Natural killer cell (primary cell): ENCODE measurements around the gene SCD5. TPM values are rescaled to one million over a fixed set of nuclear protein-coding genes. Genes with fewer than 3 reads are reported as not detected.

Experiments
- ATAC-seq, 3 donors: fragments of 150-1000 bp in 2 of 3; fragments of 200-7000 bp in 1 of 3; cut with Tn5 transposase; 1 replicate in 1 of 3; 2 replicates in 2 of 3; pipeline ENCODE4 v1.10.0; 2021; ENCODE audit warnings: mild to moderate bottlenecking in 2 of 3, moderate library complexity in 2 of 3
- DNase-seq, 2 donors: peaks; one replicate each; pipeline versions ENCODE4 v3.0.0 to v3.0.0-alpha.2; 2013 to 2021; ENCODE audit warnings: mixed read lengths in 1 of 2
- H3K27ac ChIP-seq: one replicate; pipeline ENCODE4 v1.5.1; 2013; ENCODE audit warnings: mild to moderate bottlenecking, low read length
- H3K27me3 ChIP-seq: one replicate; pipeline ENCODE4 v1.6.1; 2013; ENCODE audit warnings: low read length; ENCODE audit not compliant: control insufficient read depth, insufficient read depth
- H3K36me3 ChIP-seq: one replicate; pipeline ENCODE4 v1.6.1; 2013; ENCODE audit warnings: low read length; ENCODE audit not compliant: control insufficient read depth, insufficient read depth
- H3K4me1 ChIP-seq: one replicate; pipeline ENCODE4 v1.6.1; 2013; ENCODE audit warnings: low read length; ENCODE audit not compliant: control insufficient read depth, insufficient read depth
- H3K4me3 ChIP-seq: one replicate; pipeline ENCODE4 v1.5.1; 2013; ENCODE audit warnings: low read length
- H3K9me3 ChIP-seq: one replicate; pipeline ENCODE4 v1.6.1; 2013; ENCODE audit warnings: low read length; ENCODE audit not compliant: control insufficient read depth, insufficient read depth
- H3K27ac Mint-ChIP-seq, 2 donors: one replicate each; pipeline ENCODE4 v1.8.0; 2022; ENCODE audit warnings: mild to moderate bottlenecking in 2 of 2, mixed read lengths in 2 of 2, moderate library complexity in 1 of 2
- H3K27me3 Mint-ChIP-seq, 2 donors: one replicate each; pipeline ENCODE4 v1.8.0; 2022; ENCODE audit warnings: low read depth in 2 of 2, mixed read lengths in 2 of 2
- H3K36me3 Mint-ChIP-seq: one replicate; pipeline ENCODE4 v1.8.0; 2022; ENCODE audit warnings: mixed read lengths
- H3K4me1 Mint-ChIP-seq, 2 donors: one replicate each; pipeline ENCODE4 v1.8.0; 2022; ENCODE audit warnings: mixed read lengths in 2 of 2
- H3K4me3 Mint-ChIP-seq: one replicate; pipeline ENCODE4 v1.8.0; 2022; ENCODE audit warnings: mild to moderate bottlenecking, moderate library complexity, mixed read lengths
- H3K9me3 Mint-ChIP-seq, 2 donors: one replicate each; pipeline ENCODE4 v1.8.0; 2022; ENCODE audit warnings: mixed read lengths in 2 of 2
- CTCF ChIP-seq: fragments of 200-600 bp; IDR thresholded peaks from one replicate; pipeline ENCODE4 v1.8.0; 2022; ENCODE audit warnings: antibody characterized with exemption
- WGBS: methylation state at CpG from one replicate; pipeline ENCODE4 v1.1.7; 2013; ENCODE audit warnings: missing lambda C conversion rate; ENCODE audit not compliant: insufficient coverage; 5-methylcytosine and 5-hydroxymethylcytosine counted together
- intact Hi-C: fragments of 100-400 bp; cut with micrococcal nuclease; formaldehyde crosslinking; loops from one replicate; pipeline ENCODE4 v1.14.2; 2022
- total RNA-seq, 4 donors: library from RNA; stranded (reverse); fragments of 120-200 nt in 1 of 4; gene quantifications; one replicate each; pipeline versions ENCODE4 v1.2.3 to v1.2.4, GENCODE V29; 2013 to 2022

Gene SCD5
- total RNA-seq, 3 donors from 2014 or later (not counting 1 experiment from before 2014, with no cell fraction given), result 8.9 to 11.6 (median 9.0) TPM

GRCh38 chr4:82753238-82753637 lies 45.4 kb downstream of the SCD5 start:
- no peaks in the 10 kb centered on the region for H3K9me3 ChIP-seq
- H3K27ac Mint-ChIP-seq, result no peak overlapping the region
- intact Hi-C loops, result no loop called here
- no peaks in the 10 kb centered on the region for H3K36me3 Mint-ChIP-seq
- TF ChIP-seq CTCF, result no peak
- H3K4me3 Mint-ChIP-seq, result no peak overlapping the region
- peaks cover 6 to 31% of the 10 kb centered on the region in 2 donors for H3K4me1 Mint-ChIP-seq
- no peak for DNase-seq
- no peaks in the 10 kb centered on the region for H3K4me1 ChIP-seq
- H3K27ac ChIP-seq, result no peak overlapping the region
- ATAC-seq, result no peak
- no peaks in the 10 kb centered on the region for H3K9me3 Mint-ChIP-seq
- H3K27me3 Mint-ChIP-seq, result no peaks in the 10 kb centered on the region
- no peaks in the 10 kb centered on the region for H3K36me3 ChIP-seq
- 84% methylated on average over 4 of the region's 4 CpGs for WGBS
- no peak overlapping the region for H3K4me3 ChIP-seq
- H3K27me3 ChIP-seq, result no peaks in the 10 kb centered on the region

- peaks cover 6 to 21% of the 10 kb centered on the region in 2 donors for H3K4me1 Mint-ChIP-seq
- Histone ChIP-seq H3K27ac (no peak overlapping the region), H3K4me1 (no peaks in the 10 kb centered on the region), H3K36me3 (no peaks in the 10 kb centered on the region), H3K27me3 (no peaks in the 10 kb centered on the region), H3K4me3 (no peak overlapping the region), H3K9me3 (no peaks in the 10 kb centered on the region)
- no peaks in the 10 kb centered on the region for H3K9me3 Mint-ChIP-seq
- H3K27me3 Mint-ChIP-seq, result no peaks in the 10 kb centered on the region
- H3K4me3 Mint-ChIP-seq, result no peak overlapping the region
- H3K27ac Mint-ChIP-seq, result no peak overlapping the region
- DNase-seq (no peak), ATAC-seq (no peak)
- no peaks in the 10 kb centered on the region for H3K36me3 Mint-ChIP-seq
- 94% methylated on average over 6 of the region's 6 CpGs for WGBS
- no peak for TF ChIP-seq CTCF
- intact Hi-C loops, result no loop called here
Observed at GRCh38 chr4:82748810-82749470, 49.7 kb downstream of the SCD5 start.

DNA sequence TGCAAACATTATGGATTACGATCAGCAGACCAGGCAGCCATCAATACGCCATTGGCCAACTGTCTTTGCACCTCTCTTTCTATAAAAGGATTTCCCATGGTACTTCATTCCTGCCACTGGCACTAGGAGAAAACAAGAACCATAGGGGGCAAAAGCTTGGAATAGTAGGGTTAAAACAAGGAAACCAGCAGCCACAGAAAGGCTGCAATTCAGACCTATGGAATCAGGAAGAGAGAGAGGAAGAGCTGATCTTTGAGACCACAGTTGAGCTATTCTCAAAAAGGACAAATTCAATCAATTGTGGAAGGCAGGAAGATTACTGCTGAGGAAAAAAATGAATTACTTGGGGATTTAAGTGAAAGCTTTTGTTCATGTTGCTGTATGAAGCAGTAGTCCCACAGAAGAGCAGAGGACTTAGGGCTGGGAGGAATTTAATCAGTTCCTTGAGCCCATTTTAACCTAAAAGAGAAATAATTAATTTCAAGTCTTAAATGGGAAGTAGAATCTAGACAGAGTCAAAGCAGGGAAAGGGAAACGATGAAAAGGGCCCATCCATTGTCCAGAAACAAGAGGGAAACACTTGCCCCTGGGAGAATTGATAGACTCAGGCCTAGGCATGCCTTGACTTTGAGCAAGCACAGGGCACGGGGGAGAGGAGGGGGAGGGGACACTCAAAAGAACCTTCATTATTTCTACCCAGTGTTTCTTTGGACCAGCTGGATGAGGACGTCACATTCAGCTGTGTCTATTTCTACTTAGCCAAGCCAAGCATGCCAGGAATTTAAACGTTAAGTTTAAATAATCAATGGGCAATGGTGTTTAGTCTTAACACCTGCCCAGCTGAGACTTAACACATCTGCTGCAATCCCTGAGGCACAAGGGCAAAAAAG lies 50.7 kb downstream of the SCD5 start:
- H3K9me3 ChIP-seq, result no peaks in the 10 kb centered on the region
- ATAC-seq (no peak), DNase-seq (no peak)
- intact Hi-C loops, result no loop called here
- Mint-ChIP-seq H3K9me3 (no peaks in the 10 kb centered on the region), H3K4me1 (peaks cover 5 to 20% of the 10 kb centered on the region in 2 donors), H3K27me3 (no peaks in the 10 kb centered on the region), H3K4me3 (no peak overlapping the region), H3K27ac (no peak overlapping the region), H3K36me3 (no peaks in the 10 kb centered on the region)
- H3K36me3 ChIP-seq, result no peaks in the 10 kb centered on the region
- WGBS, result 89% methylated on average over 6 of the region's 6 CpGs
- H3K27ac ChIP-seq, result no peak overlapping the region
- H3K4me3 ChIP-seq, result no peak overlapping the region
- H3K4me1 ChIP-seq, result no peaks in the 10 kb centered on the region
- H3K27me3 ChIP-seq, result no peaks in the 10 kb centered on the region
- TF ChIP-seq CTCF, result no peak
